Colonic mucosa (tissue), 4 donors: ENCODE data around the gene STK33. TPM values are rescaled to one million over a fixed set of nuclear protein-coding genes. Genes with fewer than 3 reads are reported as not detected.

Experiments used
- DNase-seq: peaks from one replicate; pipeline ENCODE4 v3.0.0-alpha.2; 2020
- H3K27ac ChIP-seq: fragments of 200-600 bp; one replicate; pipeline ENCODE4 v1.8.0; 2021
- H3K27me3 ChIP-seq: fragments of 200-600 bp; one replicate; pipeline ENCODE4 v1.8.0; 2021
- H3K36me3 ChIP-seq: fragments of 200-600 bp; one replicate; pipeline ENCODE4 v1.8.0; 2021
- H3K4me1 ChIP-seq: fragments of 200-600 bp; one replicate; pipeline ENCODE4 v1.8.0; 2021; ENCODE audit warnings: mild to moderate bottlenecking
- H3K4me3 ChIP-seq: fragments of 200-600 bp; one replicate; pipeline ENCODE4 v1.8.0; 2021
- H3K9ac ChIP-seq, 2 donors: one replicate each; pipeline ENCODE4 v1.7.0; 2013; ENCODE audit warnings: control low read depth in 2 of 2, low read depth in 2 of 2, low read length in 2 of 2
- H3K9me3 ChIP-seq: fragments of 200-600 bp; one replicate; pipeline ENCODE4 v1.8.0; 2021
- intact Hi-C: fragments of 100-400 bp; cut with DNase I; formaldehyde crosslinking; loops from one replicate; pipeline ENCODE4 v1.14.1; 2022
- total RNA-seq, 2 donors: library from RNA; stranded (reverse); fragmentation: NEBNext Ultra II Directional in 1 of 2; extraction: Animal tissue kit (Norgen Biotek cat#: 25700) in 1 of 2; gene quantifications; one replicate each; pipeline ENCODE4 v1.2.1, GENCODE V29; 2021
- TF ChIP-seq, protein P1 (sequence below): fragments of 200-600 bp; IDR thresholded peaks from one replicate; pipeline ENCODE4 v1.8.0; 2022; ENCODE audit warnings: antibody characterized with exemption, mild to moderate bottlenecking
- donor health status: healthy.
- donor health status: DM: no; HTN: no; CAD: no.
- donor health status: DM: no; HTN: no; CAD: no.

STK33 gene
- total RNA-seq, 2 donors from 2014 or later = 3.7 to 4.1 TPM

DNA sequence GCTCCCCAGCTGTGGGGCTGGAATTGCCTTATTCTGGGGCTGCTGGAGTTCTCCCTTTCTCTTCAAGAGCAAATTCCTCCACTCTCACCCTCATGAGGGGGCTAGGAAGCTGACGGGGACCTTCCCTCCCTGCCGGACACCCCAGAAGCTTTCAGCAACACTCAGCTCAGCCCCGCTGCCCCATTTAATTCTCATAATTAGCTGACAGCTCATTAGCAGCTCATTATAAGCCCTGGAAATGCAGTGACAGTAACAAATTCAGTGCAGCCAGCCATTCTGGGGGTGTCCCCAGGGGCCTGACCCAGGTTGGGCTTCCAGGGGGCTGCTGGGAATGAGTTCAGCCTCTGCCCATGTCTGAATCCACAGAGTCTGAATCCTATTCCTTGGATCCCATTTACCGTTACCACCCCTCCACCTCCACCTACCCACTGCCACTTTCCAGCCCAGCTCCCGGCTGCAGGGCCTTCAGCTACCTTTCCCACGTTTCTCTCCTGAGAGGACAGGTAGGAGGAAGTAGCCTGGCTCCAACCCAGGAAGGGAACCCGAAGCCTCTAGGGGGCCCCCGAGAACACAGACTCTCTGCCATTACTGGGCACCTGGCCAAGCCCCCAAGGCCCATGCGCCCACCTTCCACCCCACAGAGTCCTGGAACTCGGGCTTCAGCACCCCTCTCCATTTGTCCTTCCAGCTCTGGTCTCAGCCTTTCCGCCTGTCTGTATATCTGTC is 228.6 kb downstream of the STK33 start:
- H3K9me3 ChIP-seq = no peaks in the 10 kb centered on the region
- H3K9ac ChIP-seq = no peak overlapping the region
- no peaks in the 10 kb centered on the region for H3K36me3 ChIP-seq
- no peaks in the 10 kb centered on the region for H3K4me1 ChIP-seq
- H3K4me3 ChIP-seq = no peak overlapping the region
- DNase-seq = no peak
- no peaks in the 10 kb centered on the region for H3K27me3 ChIP-seq
- TF ChIP-seq, protein P1, sequence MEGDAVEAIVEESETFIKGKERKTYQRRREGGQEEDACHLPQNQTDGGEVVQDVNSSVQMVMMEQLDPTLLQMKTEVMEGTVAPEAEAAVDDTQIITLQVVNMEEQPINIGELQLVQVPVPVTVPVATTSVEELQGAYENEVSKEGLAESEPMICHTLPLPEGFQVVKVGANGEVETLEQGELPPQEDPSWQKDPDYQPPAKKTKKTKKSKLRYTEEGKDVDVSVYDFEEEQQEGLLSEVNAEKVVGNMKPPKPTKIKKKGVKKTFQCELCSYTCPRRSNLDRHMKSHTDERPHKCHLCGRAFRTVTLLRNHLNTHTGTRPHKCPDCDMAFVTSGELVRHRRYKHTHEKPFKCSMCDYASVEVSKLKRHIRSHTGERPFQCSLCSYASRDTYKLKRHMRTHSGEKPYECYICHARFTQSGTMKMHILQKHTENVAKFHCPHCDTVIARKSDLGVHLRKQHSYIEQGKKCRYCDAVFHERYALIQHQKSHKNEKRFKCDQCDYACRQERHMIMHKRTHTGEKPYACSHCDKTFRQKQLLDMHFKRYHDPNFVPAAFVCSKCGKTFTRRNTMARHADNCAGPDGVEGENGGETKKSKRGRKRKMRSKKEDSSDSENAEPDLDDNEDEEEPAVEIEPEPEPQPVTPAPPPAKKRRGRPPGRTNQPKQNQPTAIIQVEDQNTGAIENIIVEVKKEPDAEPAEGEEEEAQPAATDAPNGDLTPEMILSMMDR = no peak
- no peak overlapping the region for H3K27ac ChIP-seq
- intact Hi-C loops = no loop called here

DNA sequence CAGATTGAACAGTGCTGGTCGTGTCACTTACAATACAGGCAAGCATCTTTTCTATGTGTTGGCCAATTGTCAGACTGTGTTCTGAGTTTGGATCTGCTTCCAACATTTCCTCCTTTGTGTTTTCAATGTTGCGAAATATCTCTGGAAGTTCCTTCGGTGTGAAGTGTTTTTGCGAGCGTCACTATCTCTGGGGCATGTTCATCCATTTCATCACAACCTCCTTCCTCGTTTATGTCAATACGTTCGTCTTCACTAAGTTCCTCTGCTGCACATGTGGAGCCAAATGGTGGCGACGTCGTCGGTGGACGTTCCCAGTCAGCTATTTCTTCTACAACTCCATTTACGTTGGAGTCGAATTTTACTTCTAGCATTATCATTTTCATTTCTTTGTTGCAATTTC is 230.1 kb downstream of the STK33 start:
- H3K4me1 ChIP-seq = no peaks in the 10 kb centered on the region
- H3K27ac ChIP-seq = no peak overlapping the region
- no peaks in the 10 kb centered on the region for H3K9me3 ChIP-seq
- no peak overlapping the region for H3K9ac ChIP-seq
- no peak overlapping the region for H3K4me3 ChIP-seq
- intact Hi-C loops = no loop called here
- no peaks in the 10 kb centered on the region for H3K36me3 ChIP-seq
- TF ChIP-seq, protein P1 = no peak
- no peaks in the 10 kb centered on the region for H3K27me3 ChIP-seq
- DNase-seq = no peak

GRCh38 chr11:8362899-8363298 is 231.1 kb downstream of the STK33 start:
- no peak overlapping the region for H3K9ac ChIP-seq
- H3K27ac ChIP-seq = no peak overlapping the region
- H3K4me3 ChIP-seq = no peak overlapping the region
- intact Hi-C loops = no loop called here
- no peaks in the 10 kb centered on the region for H3K4me1 ChIP-seq
- H3K36me3 ChIP-seq = no peaks in the 10 kb centered on the region
- H3K27me3 ChIP-seq = no peaks in the 10 kb centered on the region
- no peak for DNase-seq
- TF ChIP-seq, protein P1 = no peak
- H3K9me3 ChIP-seq = no peaks in the 10 kb centered on the region

DNA sequence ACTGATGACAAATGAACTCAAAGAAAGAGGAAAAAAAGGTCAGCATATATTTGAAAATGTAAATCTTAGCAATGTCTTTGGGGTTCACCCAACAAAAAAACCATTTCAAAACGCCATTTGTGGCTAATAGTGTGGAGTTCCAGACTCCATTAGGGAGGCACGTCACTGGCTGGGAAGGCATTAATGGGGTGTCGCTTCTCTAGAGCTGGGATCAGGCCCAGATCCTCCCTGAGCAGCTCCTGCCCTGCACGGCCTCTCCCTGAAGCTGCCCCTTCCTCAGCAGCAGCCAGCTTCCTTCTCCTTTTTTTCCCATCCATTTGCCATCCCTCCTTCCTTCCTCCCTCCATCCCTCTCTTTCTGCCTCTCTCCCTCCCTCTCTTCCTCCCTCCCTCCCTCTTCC is 231.5 kb downstream of the STK33 start:
- no peak overlapping the region for H3K9ac ChIP-seq
- H3K4me1 ChIP-seq = no peaks in the 10 kb centered on the region
- TF ChIP-seq, protein P1 = no peak
- no peaks in the 10 kb centered on the region for H3K27me3 ChIP-seq
- no peak overlapping the region for H3K27ac ChIP-seq
- H3K9me3 ChIP-seq = no peaks in the 10 kb centered on the region
- no peaks in the 10 kb centered on the region for H3K36me3 ChIP-seq
- intact Hi-C loops = no loop called here
- no peak for DNase-seq
- no peak overlapping the region for H3K4me3 ChIP-seq

DNA sequence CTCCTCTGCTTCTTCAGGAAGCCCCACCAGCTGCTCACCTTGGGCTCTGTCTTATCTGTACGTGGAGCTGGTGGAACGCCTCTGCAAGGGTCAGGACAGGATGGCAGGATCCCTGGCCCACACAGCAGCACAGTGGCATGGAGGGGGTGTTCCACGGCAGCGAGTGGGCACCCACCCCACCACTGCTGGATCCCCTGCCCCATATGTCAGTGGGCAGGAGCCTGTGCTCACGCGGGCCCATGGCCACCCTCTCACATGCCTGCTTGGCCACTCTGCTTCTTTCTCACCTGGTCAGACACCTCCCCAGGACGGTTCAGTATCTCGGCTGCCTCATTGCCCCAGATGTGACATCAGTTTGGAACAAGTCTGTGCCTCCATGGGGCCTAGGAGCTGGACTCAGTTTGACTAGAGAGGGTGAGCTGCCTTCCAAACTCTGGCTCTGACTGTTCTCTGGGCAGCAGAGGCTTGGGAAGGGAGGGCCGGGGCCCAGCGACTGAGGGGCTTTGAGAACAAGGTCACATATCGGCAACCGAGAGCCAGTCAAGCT is 232.3 kb downstream of the STK33 start:
- Histone ChIP-seq H3K4me3 (no peak overlapping the region), H3K27ac (no peak overlapping the region), H3K9me3 (no peaks in the 10 kb centered on the region), H3K36me3 (no peaks in the 10 kb centered on the region), H3K4me1 (no peaks in the 10 kb centered on the region), H3K9ac (no peak overlapping the region), H3K27me3 (no peaks in the 10 kb centered on the region)
- TF ChIP-seq, protein P1 = no peak
- intact Hi-C loops = no loop called here
- DNase-seq = no peak
